ENCODE data around the gene GPC3.
A peak's percentile ranks its signal among the peaks of the same experiment; 100 is the strongest.
"Not testable (repeated sequence)": the region's sequence is repeated elsewhere in the genome, so short reads cannot be mapped to it uniquely, and the experiment has no call there.

Gene GPC3

DNA sequence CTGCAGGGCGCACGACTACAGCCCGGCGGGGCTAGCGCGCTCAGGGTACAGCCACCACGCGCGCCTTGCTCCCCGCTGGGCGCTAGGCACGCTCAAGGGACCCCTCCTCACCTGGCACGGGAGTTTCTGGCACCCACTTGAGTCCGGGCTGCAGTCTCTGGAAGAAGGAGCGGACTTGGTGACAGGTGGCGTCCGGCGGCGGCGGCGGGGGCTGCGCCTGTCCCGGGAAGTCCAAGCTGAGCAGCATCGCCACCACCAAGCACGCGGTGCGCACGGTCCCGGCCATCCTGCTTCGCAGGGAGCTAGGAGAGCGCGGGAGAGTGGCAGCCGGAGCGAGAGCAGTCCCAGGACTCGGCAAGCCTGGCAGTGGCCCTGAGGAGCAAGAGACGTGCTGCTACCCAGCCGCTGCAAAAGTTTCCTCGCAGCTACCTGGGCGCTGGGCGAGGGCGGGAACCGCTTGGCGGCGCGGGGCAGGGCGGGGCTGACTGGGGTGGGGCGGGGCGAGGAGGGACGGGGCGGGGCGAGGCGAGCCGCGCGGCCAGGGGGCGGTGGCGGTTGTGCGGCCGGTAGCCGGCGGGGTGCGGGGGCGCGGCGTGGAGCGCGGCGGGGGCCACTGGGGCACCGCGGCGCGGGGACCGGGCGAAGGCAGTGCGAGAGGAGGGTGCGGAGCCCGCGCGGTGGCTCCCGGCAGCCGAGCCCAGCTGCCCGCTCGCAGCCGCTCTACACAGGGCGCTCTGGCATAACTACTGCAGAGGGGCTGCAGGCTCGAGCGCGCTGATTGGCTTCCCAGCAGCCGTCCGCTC, at the start of gene GPC3:
Gene GPC3, minus strand, starts transcription at position 431 of the 803 bp plus-strand sequence.
- Histone ChIP-seq H3K79me2 (ENCODE audit: control insufficient read depth, insufficient read depth, low read length, unreplicated experiment) (no peaks in the 10 kb centered on the region), H3K27ac (ENCODE audit: low read depth, low read length) (no peak within 1 kb of the TSS), H3K4me3 (ENCODE audit: low read depth, low read length) (peak within 1 kb of the TSS; percentile 43), H3K36me3 (ENCODE audit: insufficient read depth, low read length) (no peaks in the 10 kb centered on the region), H2AFZ (ENCODE audit: low read length, unreplicated experiment) (no peak within 1 kb of the TSS), H3K27me3 (ENCODE audit: insufficient read depth, low read length) (peaks cover 16% of the 10 kb centered on the region), H3K4me1 (ENCODE audit: control insufficient read depth, insufficient read depth, low read length, unreplicated experiment) (no peaks in the 10 kb centered on the region)

DNA sequence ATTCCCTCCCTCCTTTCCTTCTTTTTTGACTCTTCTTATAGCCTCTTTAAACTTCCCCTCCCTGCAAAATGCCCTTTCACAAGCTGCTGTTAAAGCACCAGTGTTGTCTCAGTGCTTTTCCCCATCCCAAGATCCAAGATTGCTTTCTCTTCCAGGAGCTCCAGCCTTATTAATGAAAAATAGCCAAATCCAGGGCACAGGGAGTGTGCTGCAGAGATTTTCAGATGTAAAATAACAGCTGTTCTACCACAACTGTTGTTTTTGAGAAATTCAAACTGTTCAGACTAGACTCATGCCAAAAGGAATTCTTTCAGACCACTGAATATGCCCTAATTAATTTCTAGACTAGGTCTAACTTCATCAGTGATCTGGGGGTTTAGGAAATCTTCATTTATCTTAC, 47.0 kb upstream of the GPC3 start:
- Histone ChIP-seq H3K27ac (ENCODE audit: low read depth, low read length) (no peak overlapping the region), H3K4me3 (ENCODE audit: low read depth, low read length) (no peak overlapping the region), H3K36me3 (ENCODE audit: insufficient read depth, low read length) (no peaks in the 10 kb centered on the region), H3K79me2 (ENCODE audit: control insufficient read depth, insufficient read depth, low read length, unreplicated experiment) (no peaks in the 10 kb centered on the region), H2AFZ (ENCODE audit: low read length, unreplicated experiment) (no peak overlapping the region), H3K4me1 (ENCODE audit: control insufficient read depth, insufficient read depth, low read length, unreplicated experiment) (no peaks in the 10 kb centered on the region), H3K27me3 (ENCODE audit: insufficient read depth, low read length) (no peaks in the 10 kb centered on the region)

DNA sequence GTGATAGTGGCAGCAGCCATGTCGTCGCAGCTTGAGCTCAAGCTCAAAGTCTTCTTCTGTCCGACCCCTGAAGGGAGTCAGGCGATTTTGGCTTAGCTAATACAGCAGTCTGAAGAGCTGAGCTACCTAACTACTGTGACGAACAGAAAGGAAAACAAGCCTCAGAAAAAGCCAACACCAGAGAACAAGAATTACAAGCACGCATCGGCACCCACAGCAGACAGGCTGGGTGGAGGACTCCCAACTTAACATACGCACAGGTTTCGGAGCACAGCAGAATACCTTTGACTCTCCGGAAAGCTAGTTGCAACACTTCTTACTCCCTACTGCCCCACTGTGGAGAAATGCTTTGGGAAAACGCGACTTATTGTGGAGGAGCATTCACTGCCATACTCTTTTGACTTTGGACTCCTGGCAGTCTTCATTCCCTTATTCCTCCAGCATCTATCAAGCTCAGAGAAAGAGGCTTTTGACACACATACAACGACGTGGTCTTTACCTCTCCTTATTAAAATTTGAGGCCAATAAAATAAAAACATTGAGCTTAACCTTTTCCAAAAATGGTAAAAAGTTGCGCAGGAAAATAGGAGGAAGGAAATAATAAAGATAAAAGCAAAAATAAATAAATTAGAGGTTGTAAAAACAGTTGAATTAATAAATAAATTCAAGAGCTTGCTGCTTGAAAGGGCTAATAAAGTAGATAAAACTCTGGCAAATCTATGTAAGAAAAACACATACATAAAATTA, 41.3 kb upstream of the GPC3 start:
- Histone ChIP-seq H3K27ac (ENCODE audit: low read depth, low read length) (no peak overlapping the region), H3K4me1 (ENCODE audit: control insufficient read depth, insufficient read depth, low read length, unreplicated experiment) (no peaks in the 10 kb centered on the region), H3K79me2 (ENCODE audit: control insufficient read depth, insufficient read depth, low read length, unreplicated experiment) (no peaks in the 10 kb centered on the region), H3K27me3 (ENCODE audit: insufficient read depth, low read length) (no peaks in the 10 kb centered on the region), H3K4me3 (ENCODE audit: low read depth, low read length) (no peak overlapping the region), H2AFZ (ENCODE audit: low read length, unreplicated experiment) (no peak overlapping the region), H3K36me3 (ENCODE audit: insufficient read depth, low read length) (no peaks in the 10 kb centered on the region)

DNA sequence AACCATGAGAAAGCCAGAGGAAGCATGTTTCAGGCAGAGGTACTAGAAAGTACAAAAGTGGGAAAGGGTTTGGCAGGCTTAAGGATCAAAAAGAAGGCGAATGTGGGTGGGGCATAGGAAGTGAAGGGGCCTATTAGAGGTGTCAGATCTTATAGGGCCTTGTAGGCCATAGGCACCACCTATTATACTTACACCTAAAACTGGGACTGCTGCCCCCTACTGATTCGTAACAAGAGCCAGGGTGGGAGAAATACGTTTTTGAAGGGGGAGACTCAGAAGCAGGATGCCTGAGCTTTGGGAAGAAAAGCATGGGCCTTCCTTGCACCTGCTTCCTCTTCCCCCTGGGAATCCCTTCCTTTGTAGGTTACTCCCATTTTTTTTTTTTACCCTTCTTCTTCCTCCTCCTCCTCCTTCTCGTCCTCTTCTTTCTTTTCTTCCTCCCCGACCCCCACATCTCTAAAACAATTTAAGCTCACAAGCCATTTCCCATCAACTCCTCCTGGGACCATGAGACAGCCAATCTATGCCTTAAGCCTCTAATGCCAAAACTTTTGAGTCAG, 40.7 kb upstream of the GPC3 start:
- Histone ChIP-seq H3K79me2 (ENCODE audit: control insufficient read depth, insufficient read depth, low read length, unreplicated experiment) (no peaks in the 10 kb centered on the region), H3K4me1 (ENCODE audit: control insufficient read depth, insufficient read depth, low read length, unreplicated experiment) (no peaks in the 10 kb centered on the region), H3K27me3 (ENCODE audit: insufficient read depth, low read length) (no peaks in the 10 kb centered on the region), H3K36me3 (ENCODE audit: insufficient read depth, low read length) (no peaks in the 10 kb centered on the region), H3K27ac (ENCODE audit: low read depth, low read length) (no peak overlapping the region), H3K4me3 (ENCODE audit: low read depth, low read length) (no peak overlapping the region), H2AFZ (ENCODE audit: low read length, unreplicated experiment) (no peak overlapping the region)

DNA sequence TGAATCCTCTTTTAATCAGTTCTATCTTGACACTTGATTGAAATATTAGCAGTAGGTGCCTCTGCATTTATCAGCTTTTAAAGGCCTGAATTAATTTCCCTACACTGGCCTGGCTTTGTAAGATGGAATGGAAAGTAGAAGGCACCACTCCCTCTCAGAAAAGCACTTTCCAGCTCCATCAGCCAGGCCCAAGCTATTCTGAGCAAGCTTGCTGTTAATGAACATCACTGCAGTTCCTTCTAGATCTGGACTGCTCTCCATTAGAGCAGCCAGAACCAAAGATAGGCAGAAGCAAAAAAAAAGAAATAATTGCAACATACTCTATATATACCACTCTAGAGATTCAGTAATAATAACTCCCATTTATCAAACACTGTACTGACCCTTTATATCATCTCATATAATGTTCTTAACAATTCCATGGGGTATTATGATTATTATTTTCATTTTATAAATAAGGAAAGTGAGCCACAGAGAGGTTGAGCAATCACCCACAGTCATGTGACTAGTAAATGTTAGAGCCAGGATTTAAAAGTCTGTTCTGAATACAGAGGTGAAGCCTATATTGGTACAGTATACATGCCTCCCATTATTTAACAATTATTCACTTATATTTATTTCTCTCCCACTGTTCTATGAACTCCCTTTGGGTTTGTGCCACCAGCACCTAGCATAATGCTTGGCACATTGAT, 39.4 kb upstream of the GPC3 start:
- H2AFZ ChIP-seq (ENCODE audit: low read length, unreplicated experiment): no peak overlapping the region
- H3K4me3 ChIP-seq (ENCODE audit: low read depth, low read length): no peak overlapping the region
- H3K36me3 ChIP-seq (ENCODE audit: insufficient read depth, low read length): no peaks in the 10 kb centered on the region
- no peak overlapping the region for H3K27ac ChIP-seq (ENCODE audit: low read depth, low read length)
- H3K79me2 ChIP-seq (ENCODE audit: control insufficient read depth, insufficient read depth, low read length, unreplicated experiment): no peaks in the 10 kb centered on the region
- no peaks in the 10 kb centered on the region for H3K27me3 ChIP-seq (ENCODE audit: insufficient read depth, low read length)
- no peaks in the 10 kb centered on the region for H3K4me1 ChIP-seq (ENCODE audit: control insufficient read depth, insufficient read depth, low read length, unreplicated experiment)

DNA sequence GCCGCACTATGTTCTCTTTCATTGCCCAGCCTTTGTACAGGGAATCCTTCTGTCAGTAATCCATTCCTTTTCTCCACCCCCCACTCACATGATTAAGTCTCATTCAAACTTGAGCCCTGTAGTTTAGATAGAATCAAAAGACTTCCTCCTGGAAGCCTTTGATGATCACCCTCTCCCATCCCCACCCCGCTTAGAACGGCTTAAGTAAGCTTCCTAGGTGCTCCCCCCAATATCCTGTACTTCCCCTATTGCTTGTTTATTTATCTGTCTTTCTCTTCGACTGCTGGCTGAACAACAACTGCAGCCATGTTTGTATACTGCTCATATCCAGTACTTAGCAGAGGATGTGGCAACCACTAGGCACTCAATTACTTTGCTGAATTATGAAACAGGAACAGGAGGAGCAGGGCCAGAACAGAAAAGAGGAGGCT, 38.5 kb upstream of the GPC3 start:
- Histone ChIP-seq H3K4me1 (ENCODE audit: control insufficient read depth, insufficient read depth, low read length, unreplicated experiment) (no peaks in the 10 kb centered on the region), H3K36me3 (ENCODE audit: insufficient read depth, low read length) (no peaks in the 10 kb centered on the region), H3K79me2 (ENCODE audit: control insufficient read depth, insufficient read depth, low read length, unreplicated experiment) (no peaks in the 10 kb centered on the region), H2AFZ (ENCODE audit: low read length, unreplicated experiment) (no peak overlapping the region), H3K27ac (ENCODE audit: low read depth, low read length) (no peak overlapping the region), H3K27me3 (ENCODE audit: insufficient read depth, low read length) (no peaks in the 10 kb centered on the region), H3K4me3 (ENCODE audit: low read depth, low read length) (no peak overlapping the region)

DNA sequence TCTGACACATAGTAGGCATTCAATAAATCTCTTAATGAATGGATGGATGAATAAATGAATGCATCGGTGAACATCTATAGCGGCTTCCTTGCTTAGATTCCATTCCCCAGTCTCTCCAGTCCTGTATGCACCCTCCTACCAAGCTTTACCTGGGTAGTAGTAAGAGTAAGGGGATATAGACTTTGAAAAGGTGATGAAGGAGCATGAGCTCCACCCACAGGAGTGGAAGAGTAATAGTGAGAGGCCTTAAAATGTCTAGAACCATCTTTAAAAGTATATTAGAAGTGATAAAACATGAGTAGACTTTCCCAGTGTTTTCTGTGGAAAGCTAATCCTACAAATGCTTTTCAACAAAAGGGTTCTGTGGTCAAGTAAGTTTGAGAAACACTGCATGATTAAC, 35.5 kb upstream of the GPC3 start:
- Histone ChIP-seq H3K79me2 (ENCODE audit: control insufficient read depth, insufficient read depth, low read length, unreplicated experiment) (no peaks in the 10 kb centered on the region), H3K4me3 (ENCODE audit: low read depth, low read length) (no peak overlapping the region), H3K36me3 (ENCODE audit: insufficient read depth, low read length) (no peaks in the 10 kb centered on the region), H2AFZ (ENCODE audit: low read length, unreplicated experiment) (no peak overlapping the region), H3K4me1 (ENCODE audit: control insufficient read depth, insufficient read depth, low read length, unreplicated experiment) (no peaks in the 10 kb centered on the region), H3K27ac (ENCODE audit: low read depth, low read length) (no peak overlapping the region), H3K27me3 (ENCODE audit: insufficient read depth, low read length) (no peaks in the 10 kb centered on the region)

DNA sequence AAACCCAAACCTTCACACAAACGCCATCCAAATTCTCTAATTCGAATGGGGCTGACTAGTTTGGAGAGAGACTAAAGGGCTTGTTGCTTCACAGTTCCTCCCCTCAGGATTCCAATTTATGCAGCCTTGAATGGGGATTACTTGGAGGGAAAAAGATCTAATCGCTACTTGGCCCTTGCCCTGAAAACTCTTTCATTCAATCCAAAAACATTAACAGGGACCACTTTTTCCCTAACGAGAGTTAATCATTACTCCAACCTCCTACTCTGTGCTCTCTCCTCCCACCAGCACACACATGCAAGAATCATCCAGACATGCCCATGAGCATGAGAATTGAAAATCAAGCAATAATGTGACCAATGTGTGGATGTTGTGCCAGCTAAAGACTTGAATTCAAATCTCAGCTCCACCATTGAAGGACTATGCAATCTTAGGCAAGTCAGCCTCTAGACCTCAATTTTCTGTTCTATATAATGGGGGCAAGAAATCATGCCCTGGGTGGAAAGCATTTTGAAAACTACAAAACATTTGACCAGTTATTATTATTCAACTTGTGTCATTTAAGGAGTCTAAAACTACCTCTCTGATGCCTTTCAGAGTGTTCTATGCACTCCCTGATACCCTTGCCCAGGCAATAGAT, 34.3 kb upstream of the GPC3 start:
- Histone ChIP-seq H3K27ac (ENCODE audit: low read depth, low read length) (no peak overlapping the region), H3K4me3 (ENCODE audit: low read depth, low read length) (no peak overlapping the region), H3K4me1 (ENCODE audit: control insufficient read depth, insufficient read depth, low read length, unreplicated experiment) (no peaks in the 10 kb centered on the region), H3K27me3 (ENCODE audit: insufficient read depth, low read length) (no peaks in the 10 kb centered on the region), H3K79me2 (ENCODE audit: control insufficient read depth, insufficient read depth, low read length, unreplicated experiment) (no peaks in the 10 kb centered on the region), H3K36me3 (ENCODE audit: insufficient read depth, low read length) (no peaks in the 10 kb centered on the region), H2AFZ (ENCODE audit: low read length, unreplicated experiment) (no peak overlapping the region)

DNA sequence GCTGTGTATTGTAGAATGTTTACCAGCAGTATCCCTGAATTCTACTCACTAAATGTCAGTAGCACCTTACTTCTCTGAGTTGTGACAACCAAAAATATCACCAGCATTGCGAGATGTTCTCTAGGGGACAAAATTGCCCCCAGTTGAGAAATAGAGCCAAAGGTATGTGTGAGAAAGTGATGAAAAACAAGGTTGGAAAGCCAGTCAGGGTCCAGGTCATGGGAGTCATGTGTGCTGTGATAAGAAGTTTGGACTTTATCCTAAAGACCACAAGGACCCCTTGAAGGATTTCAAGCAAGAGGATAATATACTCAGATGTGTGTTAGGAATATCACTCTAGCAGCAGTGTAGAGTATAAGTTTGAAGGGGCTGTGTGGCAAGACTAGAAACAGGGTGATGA, 30.9 kb upstream of the GPC3 start:
- H3K4me3 ChIP-seq (ENCODE audit: low read depth, low read length); H3K27ac ChIP-seq (ENCODE audit: low read depth, low read length); H3K4me1 ChIP-seq (ENCODE audit: control insufficient read depth, insufficient read depth, low read length, unreplicated experiment); H3K27me3 ChIP-seq (ENCODE audit: insufficient read depth, low read length); H2AFZ ChIP-seq (ENCODE audit: low read length, unreplicated experiment); H3K36me3 ChIP-seq (ENCODE audit: insufficient read depth, low read length); H3K79me2 ChIP-seq (ENCODE audit: control insufficient read depth, insufficient read depth, low read length, unreplicated experiment): not testable (repeated sequence)

DNA sequence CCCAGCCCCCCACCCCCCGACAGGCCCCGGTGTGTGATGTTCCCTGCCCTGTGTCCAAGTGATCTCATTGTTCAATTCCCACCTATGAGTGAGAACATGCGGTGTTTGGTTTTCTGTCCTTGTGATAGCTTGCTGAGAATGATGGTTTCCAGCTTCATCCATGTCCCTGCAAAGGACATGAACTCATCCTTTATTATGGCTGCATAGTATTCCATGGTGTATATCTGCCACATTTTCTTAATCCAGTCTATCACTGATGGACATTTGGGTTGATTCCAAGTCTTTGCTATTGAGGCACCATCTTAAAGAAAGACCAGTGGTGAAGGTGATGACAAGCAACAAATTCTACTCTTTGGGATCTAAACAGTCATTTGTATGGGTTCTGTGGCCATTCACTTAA, 30.1 kb upstream of the GPC3 start:
- not testable (repeated sequence) for H3K27me3 ChIP-seq (ENCODE audit: insufficient read depth, low read length); H3K27ac ChIP-seq (ENCODE audit: low read depth, low read length); H3K4me1 ChIP-seq (ENCODE audit: control insufficient read depth, insufficient read depth, low read length, unreplicated experiment)

More for the DNA sequence above, 30.1 kb upstream of the GPC3 start:
- H2AFZ ChIP-seq (ENCODE audit: low read length, unreplicated experiment); H3K36me3 ChIP-seq (ENCODE audit: insufficient read depth, low read length); H3K4me3 ChIP-seq (ENCODE audit: low read depth, low read length); H3K79me2 ChIP-seq (ENCODE audit: control insufficient read depth, insufficient read depth, low read length, unreplicated experiment): not testable (repeated sequence)

Measured in ACC112 (cell line).